ENCODE data around the gene TRIM54.

Gene TRIM54

GRCh38 chr2:27356382-27357181 lies 74.4 kb downstream of the TRIM54 start, which contains the start of gene GTF3C2 (continued):
- no peak for TF ChIP-seq ZBTB48 (tag by site-specific recombination; IDR thresholded peaks at IDR 0.05)
- TF ChIP-seq ZNF132 (tag by site-specific recombination; IDR thresholded peaks at IDR 0.05; ENCODE audit: borderline replicate concordance) = no peak
- TF ChIP-seq ZNF175 (tag by site-specific recombination; IDR thresholded peaks at IDR 0.05) = no peak
- TF ChIP-seq ZBTB7A (tag by site-specific recombination; IDR thresholded peaks at IDR 0.05; ENCODE audit: low read depth) = no peak
- no peak for TF ChIP-seq ZNF677 (tag by site-specific recombination; IDR thresholded peaks at IDR 0.05)
- TF ChIP-seq ZNF692 (tag by site-specific recombination; IDR thresholded peaks at IDR 0.05) = peak; percentile 94
- TF ChIP-seq REPIN1 (tag by site-specific recombination; IDR thresholded peaks at IDR 0.05; ENCODE audit: low read depth) = no peak
- TF ChIP-seq ZNF24 (tag by site-specific recombination; IDR thresholded peaks at IDR 0.05) = peak; percentile 63; the same call in 1 of the 2 replicates
- TF ChIP-seq ZNF529 (tag by site-specific recombination; IDR thresholded peaks at IDR 0.05; ENCODE audit: insufficient replicate concordance) = no peak
- TF ChIP-seq ZNF843 (tag by site-specific recombination; IDR thresholded peaks at IDR 0.05) = no peak; the same call in 1 of the 2 replicates
- TF ChIP-seq ZNF501 (tag by site-specific recombination; IDR thresholded peaks at IDR 0.05) = peak; percentile 64
- TF ChIP-seq ZBTB26 (tag by site-specific recombination; optimal IDR thresholded peaks at IDR 0.05) = peak; percentile 80
- peak; percentile 99 for TF ChIP-seq ZBTB20 (tag by site-specific recombination; IDR thresholded peaks at IDR 0.05)
- no peak for TF ChIP-seq ZNF768 (tag by site-specific recombination; IDR thresholded peaks at IDR 0.05)
- TF ChIP-seq HOXC10 (CRISPR knock-in tag; IDR thresholded peaks at IDR 0.05) = no peak
- no peak for TF ChIP-seq ZNF433 (tag by site-specific recombination; IDR thresholded peaks at IDR 0.05; ENCODE audit: low read depth)
- TF ChIP-seq ZNF133 (tag by site-specific recombination; IDR thresholded peaks at IDR 0.05) = no peak
- TF ChIP-seq ZNF548 (tag by site-specific recombination; IDR thresholded peaks at IDR 0.05) = no peak
- TF ChIP-seq SETDB1 (IDR thresholded peaks at IDR 0.05; ENCODE audit: insufficient read length, low read length) = no peak
- no peak for TF ChIP-seq ZNF473 (tag by site-specific recombination; IDR thresholded peaks at IDR 0.05)
- no peak for TF ChIP-seq ZNF830 (tag by site-specific recombination; IDR thresholded peaks at IDR 0.05; ENCODE audit: low read depth)
- peak; percentile 43 for TF ChIP-seq ZIC2 (tag by site-specific recombination; IDR thresholded peaks at IDR 0.05)
- TF ChIP-seq ZNF354C (tag by site-specific recombination; IDR thresholded peaks at IDR 0.05; ENCODE audit: borderline replicate concordance, low read depth) = no peak
- no peak for TF ChIP-seq ZNF645 (tag by site-specific recombination; IDR thresholded peaks at IDR 0.05)
- TF ChIP-seq ZNF585B (tag by site-specific recombination; IDR thresholded peaks at IDR 0.05) = no peak
- 0 out of 2 replicates have a peak, but pooled peaks have one; percentile 43 for TF ChIP-seq TRIM28 (IDR thresholded peaks at IDR 0.05; ENCODE audit: borderline replicate concordance, low read length)
- no peak for TF ChIP-seq ZNF48 (tag by site-specific recombination; IDR thresholded peaks at IDR 0.05)
- TF ChIP-seq OSR2 (tag by site-specific recombination; IDR thresholded peaks at IDR 0.05) = no peak
- TF ChIP-seq IKZF3 (tag by site-specific recombination; IDR thresholded peaks at IDR 0.05) = peak; percentile 79; the same call in 1 of the 2 replicates
- TF ChIP-seq ZNF792 (tag by site-specific recombination; IDR thresholded peaks at IDR 0.05) = no peak
- TF ChIP-seq GLI4 (tag by site-specific recombination; IDR thresholded peaks at IDR 0.05) = no peak
- TF ChIP-seq ZNF664 (tag by site-specific recombination; IDR thresholded peaks at IDR 0.05) = no peak
- TF ChIP-seq ZNF350 (tag by site-specific recombination; IDR thresholded peaks at IDR 0.05) = no peak
- TF ChIP-seq ZNF561 (tag by site-specific recombination; IDR thresholded peaks at IDR 0.05; ENCODE audit: borderline replicate concordance) = no peak
- no peak for TF ChIP-seq KLF10 (tag by site-specific recombination; IDR thresholded peaks at IDR 0.05)
- TF ChIP-seq ZBTB44 (tag by site-specific recombination; IDR thresholded peaks at IDR 0.05) = peak; percentile 33; the same call in 1 of the 2 replicates
- no peak for TF ChIP-seq ZNF184 (tag by site-specific recombination; IDR thresholded peaks at IDR 0.05)
